K562 (cell line): ENCODE data around the gene CHCHD6. TPM values are rescaled to one million over a fixed set of nuclear protein-coding genes. Genes with fewer than 3 reads are reported as not detected.

Experiments
- ATF3 ChIP-seq, 2 experiments: fragments of 450-650 bp in 1 of 2; sonication (generic) in 1 of 2; formaldehyde crosslinking in 1 of 2; IDR thresholded peaks in 1 of 2; conservative IDR thresholded peaks in 1 of 2; 2 replicates each; pipeline versions ENCODE4 v1.6.1 to v1.8.1; 2016 to 2023; ENCODE audit warnings: mild to moderate bottlenecking in 2 of 2, moderate library complexity in 2 of 2, inconsistent platforms in 1 of 2, missing genetic modification reagents in 1 of 2
- CBFA2T3 ChIP-seq: fragments of 450-650 bp; IDR thresholded peaks from 2 replicates; pipeline ENCODE4 v1.6.1; 2017
- GTF2F1 ChIP-seq: IDR thresholded peaks from 2 replicates; pipeline ENCODE4 v1.6.1; 2011; ENCODE audit warnings: low read depth, low read length, improper control_type of control experiment
- HLTF ChIP-seq: fragments of 450-650 bp; IDR thresholded peaks from 2 replicates; pipeline ENCODE4 v1.6.1; 2016
- SIN3A ChIP-seq, 2 experiments: fragments of 150-350 bp in 1 of 2; IDR thresholded peaks; 2 replicates each; pipeline ENCODE4 v1.6.1; 2011 to 2016; ENCODE audit warnings: borderline replicate concordance in 2 of 2, low read depth in 2 of 2, low read length in 2 of 2, mild to moderate bottlenecking in 2 of 2, moderate library complexity in 2 of 2; ENCODE audit not compliant: control insufficient read depth in 1 of 2
- TAL1 ChIP-seq: fragments of 450-650 bp; IDR thresholded peaks from 2 replicates; pipeline ENCODE4 v1.6.1; 2016; ENCODE audit warnings: mild to moderate bottlenecking
- U2AF2 ChIP-seq: fragments of 200-400 bp; formaldehyde crosslinking; optimal IDR thresholded peaks from 2 replicates; pipeline ENCODE3; 2017; ENCODE audit warnings: low read depth, mild to moderate bottlenecking, low read length
- ZNF318 ChIP-seq, 2 experiments: fragments of 450-650 bp; IDR thresholded peaks; 2 replicates each; pipeline ENCODE4 v1.6.1; 2016; ENCODE audit warnings: mild to moderate bottlenecking in 2 of 2, borderline replicate concordance in 1 of 2, low read depth in 1 of 2, moderate library complexity in 1 of 2
- ZNF76 ChIP-seq: fragments of 250-450 bp; sonication (Bioruptor Pico); IDR thresholded peaks from 2 replicates; pipeline ENCODE4 v1.4.0; 2020; ENCODE audit warnings: mild to moderate bottlenecking, moderate library complexity, borderline replicate concordance
- polyA plus RNA-seq, 8 experiments: library from polyadenylated mRNA; depleted of rRNA in 4 of 8; stranded (reverse) in 5 of 8; unstranded in 3 of 8; fragments of >200 nt; fragmentation: Nextera tagmentation in 2 of 8; fragmentation: Illumina TruSeq in 1 of 8; extraction: Ambion mirVana in 2 of 8; extraction: Trizol in 1 of 8; gene quantifications; 2 replicates each; pipeline versions ENCODE4 v1.2.1 to v1.2.3, GENCODE V29; 2011 to 2014; ENCODE audit warnings: inconsistent platforms in 1 of 8, missing spikeins in 1 of 8
- total RNA-seq, 7 experiments: library from RNA; depleted of rRNA in 6 of 7; stranded (reverse); fragments of >200 nt in 6 of 7; fragmentation: Illumina TruSeq in 2 of 7; extraction: Trizol in 2 of 7; gene quantifications; 2 replicates each; pipeline versions ENCODE4 v1.2.1 to v1.2.3, GENCODE V29; 2011 to 2021; ENCODE audit warnings: low replicate concordance in 1 of 7
- TF ChIP-seq, protein P1 (sequence below), 2 experiments: fragments of 150-350 bp in 1 of 2; IDR thresholded peaks; 2 replicates each; pipeline ENCODE4 v1.6.1; 2012 to 2016; ENCODE audit warnings: low read depth in 2 of 2, low read length in 2 of 2, mild to moderate bottlenecking in 1 of 2, moderate library complexity in 1 of 2
- TF ChIP-seq, protein P2 (sequence below), 2 experiments: IDR thresholded peaks in 1 of 2; conservative IDR thresholded peaks in 1 of 2; 2 replicates each; pipeline ENCODE4 v1.6.1; 2016; ENCODE audit warnings: low read depth in 2 of 2, mild to moderate bottlenecking in 1 of 2, missing compliant biosample characterization in 1 of 2, missing genetic modification characterization in 1 of 2, moderate library complexity in 1 of 2

The CHCHD6 gene
- total and polyA plus RNA-seq, 9 of the 15 experiments (the other 6 are each of a cell fraction or from before 2014, with no cell fraction given), result 4.6 to 18.6 (median 10.9) TPM

DNA sequence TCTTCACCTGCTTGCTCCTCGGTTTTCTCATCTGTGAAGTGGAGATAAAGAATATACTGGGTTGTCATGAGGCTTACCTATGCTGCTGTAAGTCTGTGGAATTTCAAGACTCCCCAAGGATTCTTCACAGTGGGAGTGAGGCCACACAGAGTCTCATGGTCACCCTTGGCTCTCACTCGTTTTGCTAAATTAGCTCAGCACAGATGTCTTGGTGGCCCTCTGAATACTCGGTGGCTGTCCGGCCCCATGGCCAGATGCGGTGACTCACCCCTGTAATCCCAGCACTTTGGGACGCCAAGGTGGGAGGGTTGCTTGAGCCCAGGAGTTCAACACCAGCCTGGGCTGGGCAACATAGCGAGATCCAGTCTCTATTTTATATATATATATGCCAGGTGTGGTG lies 5.0 kb upstream of the CHCHD6 start (continued):
- TF ChIP-seq ZNF318 (IDR thresholded peaks at IDR 0.05; ENCODE audit: borderline replicate concordance in 1 of 2, low read depth in 1 of 2), result no peak
- peak; percentile 59 for TF ChIP-seq CBFA2T3
- TF ChIP-seq SIN3A (IDR thresholded peaks at IDR 0.05; ENCODE audit: borderline replicate concordance in 2 of 2, control insufficient read depth in 1 of 2, low read depth in 2 of 2, low read length in 2 of 2), result no peak
- 0 out of 2 replicates have a peak, but pooled peaks have one; percentile 19 for TF ChIP-seq ATF3 (IDR thresholded peaks at IDR 0.05)
- no peak for TF ChIP-seq ATF3 (CRISPR knock-in tag; conservative IDR thresholded peaks at IDR 0.05)
- no peak for TF ChIP-seq ZNF76
- TF ChIP-seq HLTF, result no peak
- peak; percentile 15; the same call in 1 of the 2 replicates for TF ChIP-seq TAL1
- TF ChIP-seq, protein P1, sequence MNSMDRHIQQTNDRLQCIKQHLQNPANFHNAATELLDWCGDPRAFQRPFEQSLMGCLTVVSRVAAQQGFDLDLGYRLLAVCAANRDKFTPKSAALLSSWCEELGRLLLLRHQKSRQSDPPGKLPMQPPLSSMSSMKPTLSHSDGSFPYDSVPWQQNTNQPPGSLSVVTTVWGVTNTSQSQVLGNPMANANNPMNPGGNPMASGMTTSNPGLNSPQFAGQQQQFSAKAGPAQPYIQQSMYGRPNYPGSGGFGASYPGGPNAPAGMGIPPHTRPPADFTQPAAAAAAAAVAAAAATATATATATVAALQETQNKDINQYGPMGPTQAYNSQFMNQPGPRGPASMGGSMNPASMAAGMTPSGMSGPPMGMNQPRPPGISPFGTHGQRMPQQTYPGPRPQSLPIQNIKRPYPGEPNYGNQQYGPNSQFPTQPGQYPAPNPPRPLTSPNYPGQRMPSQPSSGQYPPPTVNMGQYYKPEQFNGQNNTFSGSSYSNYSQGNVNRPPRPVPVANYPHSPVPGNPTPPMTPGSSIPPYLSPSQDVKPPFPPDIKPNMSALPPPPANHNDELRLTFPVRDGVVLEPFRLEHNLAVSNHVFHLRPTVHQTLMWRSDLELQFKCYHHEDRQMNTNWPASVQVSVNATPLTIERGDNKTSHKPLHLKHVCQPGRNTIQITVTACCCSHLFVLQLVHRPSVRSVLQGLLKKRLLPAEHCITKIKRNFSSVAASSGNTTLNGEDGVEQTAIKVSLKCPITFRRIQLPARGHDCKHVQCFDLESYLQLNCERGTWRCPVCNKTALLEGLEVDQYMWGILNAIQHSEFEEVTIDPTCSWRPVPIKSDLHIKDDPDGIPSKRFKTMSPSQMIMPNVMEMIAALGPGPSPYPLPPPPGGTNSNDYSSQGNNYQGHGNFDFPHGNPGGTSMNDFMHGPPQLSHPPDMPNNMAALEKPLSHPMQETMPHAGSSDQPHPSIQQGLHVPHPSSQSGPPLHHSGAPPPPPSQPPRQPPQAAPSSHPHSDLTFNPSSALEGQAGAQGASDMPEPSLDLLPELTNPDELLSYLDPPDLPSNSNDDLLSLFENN (IDR thresholded peaks at IDR 0.05; ENCODE audit: low read depth in 2 of 2, low read length in 2 of 2), result no peak
- no peak for TF ChIP-seq U2AF2
- TF ChIP-seq, protein P2, sequence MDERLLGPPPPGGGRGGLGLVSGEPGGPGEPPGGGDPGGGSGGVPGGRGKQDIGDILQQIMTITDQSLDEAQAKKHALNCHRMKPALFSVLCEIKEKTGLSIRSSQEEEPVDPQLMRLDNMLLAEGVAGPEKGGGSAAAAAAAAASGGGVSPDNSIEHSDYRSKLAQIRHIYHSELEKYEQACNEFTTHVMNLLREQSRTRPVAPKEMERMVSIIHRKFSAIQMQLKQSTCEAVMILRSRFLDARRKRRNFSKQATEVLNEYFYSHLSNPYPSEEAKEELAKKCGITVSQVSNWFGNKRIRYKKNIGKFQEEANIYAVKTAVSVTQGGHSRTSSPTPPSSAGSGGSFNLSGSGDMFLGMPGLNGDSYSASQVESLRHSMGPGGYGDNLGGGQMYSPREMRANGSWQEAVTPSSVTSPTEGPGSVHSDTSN (CRISPR knock-in tag; IDR thresholded peaks at IDR 0.05; ENCODE audit: low read depth), result no peak
- TF ChIP-seq, protein P2 (tag; conservative IDR thresholded peaks at IDR 0.05; ENCODE audit: low read depth), result no peak
- TF ChIP-seq GTF2F1, result no peak
